ENCODE results near the gene WDR48. TPM values are rescaled to one million over a fixed set of nuclear protein-coding genes. Genes with fewer than 3 reads are reported as not detected.

WDR48 gene
- polyA plus RNA-seq, 1 experiment: 42.1 TPM

DNA sequence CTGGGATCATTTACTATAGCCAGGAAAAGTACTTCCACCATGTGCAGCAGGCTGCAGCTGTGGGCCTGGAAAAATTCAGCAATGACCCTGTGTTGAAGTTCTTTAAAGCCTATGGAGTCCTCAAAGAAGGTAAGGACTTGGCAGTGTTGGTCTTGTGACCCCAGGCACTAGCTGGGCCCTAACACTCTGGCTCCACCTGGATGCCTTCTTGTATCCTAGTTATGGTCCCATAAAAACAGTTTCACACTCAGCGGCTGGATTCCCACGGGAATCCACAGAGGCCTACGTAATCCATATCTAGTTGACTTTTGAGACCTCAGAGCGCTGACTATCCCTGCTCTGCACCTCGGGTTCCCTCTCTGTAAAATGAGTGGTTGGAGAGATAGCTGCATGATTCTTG is 57.3 kb downstream of the WDR48 start:
- ChIA-PET CTCF (interaction anchor here (2.4 to 2.9 kb wide), 3 partner anchors 18 to 183 kb away, joined by 8 to 19 read pairs (median 17); no protein-coding TSS in a partner anchor), POLR2A (no interaction called here)
- H3K27ac ChIP-seq (ENCODE audit: low read depth, low read length): no peak overlapping the region
- no peaks in the 10 kb centered on the region for H3K27me3 ChIP-seq (ENCODE audit: control insufficient read depth, insufficient read depth, low read length)
- H3K9me3 ChIP-seq (ENCODE audit: control insufficient read depth, insufficient read depth, low read length): no peaks in the 10 kb centered on the region; the same call in 1 of the 2 replicates
- H3K4me3 ChIP-seq (ENCODE audit: low read depth, low read length): no peak overlapping the region
- DNase-seq (ENCODE audit: low read depth, low spot score): no peak
- TF ChIP-seq, protein P1, sequence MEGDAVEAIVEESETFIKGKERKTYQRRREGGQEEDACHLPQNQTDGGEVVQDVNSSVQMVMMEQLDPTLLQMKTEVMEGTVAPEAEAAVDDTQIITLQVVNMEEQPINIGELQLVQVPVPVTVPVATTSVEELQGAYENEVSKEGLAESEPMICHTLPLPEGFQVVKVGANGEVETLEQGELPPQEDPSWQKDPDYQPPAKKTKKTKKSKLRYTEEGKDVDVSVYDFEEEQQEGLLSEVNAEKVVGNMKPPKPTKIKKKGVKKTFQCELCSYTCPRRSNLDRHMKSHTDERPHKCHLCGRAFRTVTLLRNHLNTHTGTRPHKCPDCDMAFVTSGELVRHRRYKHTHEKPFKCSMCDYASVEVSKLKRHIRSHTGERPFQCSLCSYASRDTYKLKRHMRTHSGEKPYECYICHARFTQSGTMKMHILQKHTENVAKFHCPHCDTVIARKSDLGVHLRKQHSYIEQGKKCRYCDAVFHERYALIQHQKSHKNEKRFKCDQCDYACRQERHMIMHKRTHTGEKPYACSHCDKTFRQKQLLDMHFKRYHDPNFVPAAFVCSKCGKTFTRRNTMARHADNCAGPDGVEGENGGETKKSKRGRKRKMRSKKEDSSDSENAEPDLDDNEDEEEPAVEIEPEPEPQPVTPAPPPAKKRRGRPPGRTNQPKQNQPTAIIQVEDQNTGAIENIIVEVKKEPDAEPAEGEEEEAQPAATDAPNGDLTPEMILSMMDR (IDR thresholded peaks at IDR 0.05; ENCODE audit: low read depth, low read length): no peak

- DNase-seq (ENCODE audit: low read depth, low spot score): no peak
- CTCF ChIA-PET: interaction anchor here (2.9 kb wide), 1 partner anchor 182 kb away, joined by 17 read pairs; no protein-coding TSS in a partner anchor
- POLR2A ChIA-PET: no interaction called here
- TF ChIP-seq, protein P1 (IDR thresholded peaks at IDR 0.05; ENCODE audit: low read depth, low read length): no peak
- Histone ChIP-seq H3K9me3 (ENCODE audit: control insufficient read depth, insufficient read depth, low read length) (no peaks in the 10 kb centered on the region; the same call in 1 of the 2 replicates), H3K27me3 (ENCODE audit: control insufficient read depth, insufficient read depth, low read length) (no peaks in the 10 kb centered on the region), H3K4me3 (ENCODE audit: low read depth, low read length) (no peak overlapping the region), H3K27ac (ENCODE audit: low read depth, low read length) (no peak overlapping the region)
Measured at GRCh38 chr3:39110041-39110639, 58.3 kb downstream of the WDR48 start.

DNA sequence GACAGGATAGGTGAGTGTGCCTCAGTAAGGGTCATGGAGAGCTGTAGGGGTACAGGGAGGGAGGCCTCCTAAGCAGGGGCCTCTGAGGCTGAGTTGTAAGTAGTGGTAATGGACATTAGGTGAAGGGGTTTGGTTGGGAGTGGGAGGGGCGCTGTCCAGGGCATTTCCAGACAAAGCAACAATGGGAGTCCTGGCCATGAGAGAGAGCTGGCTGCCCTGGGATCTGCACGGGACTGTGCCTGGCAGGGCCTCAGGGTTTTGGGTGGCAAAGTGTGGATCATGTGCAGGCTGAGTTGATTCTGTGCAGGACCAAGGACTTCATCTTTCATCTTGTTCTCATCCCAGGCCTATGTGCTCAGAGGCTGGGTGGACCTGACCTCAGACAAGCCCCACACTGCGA is 60.3 kb downstream of the WDR48 start:
- Histone ChIP-seq H3K27ac (ENCODE audit: low read depth, low read length) (no peak overlapping the region), H3K27me3 (ENCODE audit: control insufficient read depth, insufficient read depth, low read length) (no peaks in the 10 kb centered on the region), H3K4me3 (ENCODE audit: low read depth, low read length) (no peak overlapping the region), H3K9me3 (ENCODE audit: control insufficient read depth, insufficient read depth, low read length) (no peaks in the 10 kb centered on the region)
- ChIA-PET POLR2A (no interaction called here), CTCF (no interaction called here)
- TF ChIP-seq, protein P1 (IDR thresholded peaks at IDR 0.05; ENCODE audit: low read depth, low read length): no peak
- DNase-seq (ENCODE audit: low read depth, low spot score): no peak

GRCh38 chr3:39112535-39112934 is 60.7 kb downstream of the WDR48 start:
- TF ChIP-seq, protein P1 (IDR thresholded peaks at IDR 0.05; ENCODE audit: low read depth, low read length): no peak
- POLR2A ChIA-PET: no interaction called here
- DNase-seq (ENCODE audit: low read depth, low spot score): no peak
- no peaks in the 10 kb centered on the region for H3K27me3 ChIP-seq (ENCODE audit: control insufficient read depth, insufficient read depth, low read length)
- H3K9me3 ChIP-seq (ENCODE audit: control insufficient read depth, insufficient read depth, low read length): no peaks in the 10 kb centered on the region
- no peak overlapping the region for H3K4me3 ChIP-seq (ENCODE audit: low read depth, low read length)
- no peak overlapping the region for H3K27ac ChIP-seq (ENCODE audit: low read depth, low read length)
- CTCF ChIA-PET: interaction anchor here (0.8 kb wide), 1 partner anchor 179 kb away, joined by 3 read pairs; no protein-coding TSS in a partner anchor

- Histone ChIP-seq H3K27ac (ENCODE audit: low read depth, low read length) (no peak overlapping the region), H3K27me3 (ENCODE audit: control insufficient read depth, insufficient read depth, low read length) (no peaks in the 10 kb centered on the region), H3K9me3 (ENCODE audit: control insufficient read depth, insufficient read depth, low read length) (no peaks in the 10 kb centered on the region), H3K4me3 (ENCODE audit: low read depth, low read length) (no peak overlapping the region)
- no peak for DNase-seq (ENCODE audit: low read depth, low spot score)
- CTCF ChIA-PET: interaction anchor here (0.8 kb wide), 1 partner anchor 178 kb away, joined by 3 read pairs; no protein-coding TSS in a partner anchor
- TF ChIP-seq, protein P1 (IDR thresholded peaks at IDR 0.05; ENCODE audit: low read depth, low read length): no peak
- POLR2A ChIA-PET: no interaction called here
Measured at GRCh38 chr3:39113291-39113690, 61.5 kb downstream of the WDR48 start.

All from AG04450 (cell line).